Activated CD8-positive, alpha-beta memory T cell treated with anti-CD3 and anti-CD28 coated beads, Interleukin-2, amount 10 ng/mL, durations not matched to agents 7 days and 5 days (primary cell): ENCODE data around the gene PBX3. TPM values are rescaled to one million over a fixed set of nuclear protein-coding genes. Genes with fewer than 3 reads are reported as not detected.

Experiments used
- ATAC-seq: fragments of 150-1000 bp; cut with Tn5 transposase; one replicate; pipeline ENCODE4 v1.10.0; 2021; ENCODE audit warnings: moderate library complexity
- CTCF ChIA-PET: fragments of 350-600 bp; sonication (Branson Sonifier 250); formaldehyde crosslinking; loops from one replicate; lab custom pipeline; 2021; ENCODE audit warnings: antibody characterized with exemption; lab: Charles Lee
- DNase-seq: peaks from one replicate; pipeline ENCODE4 v3.0.0-alpha.2; 2020
- H3K27ac Mint-ChIP-seq: one replicate; pipeline ENCODE4 v1.8.0; 2021; ENCODE audit warnings: mild to moderate bottlenecking, mixed read lengths
- H3K27me3 Mint-ChIP-seq: one replicate; pipeline ENCODE4 v1.8.0; 2021; ENCODE audit warnings: mixed read lengths
- H3K36me3 Mint-ChIP-seq: one replicate; pipeline ENCODE4 v1.8.0; 2021; ENCODE audit warnings: mild to moderate bottlenecking, mixed read lengths
- H3K4me1 Mint-ChIP-seq: one replicate; pipeline ENCODE4 v1.8.0; 2021; ENCODE audit warnings: mixed read lengths
- H3K4me3 Mint-ChIP-seq: one replicate; pipeline ENCODE4 v1.8.0; 2021; ENCODE audit warnings: mild to moderate bottlenecking, moderate library complexity, mixed read lengths
- H3K9me3 Mint-ChIP-seq: one replicate; pipeline ENCODE4 v1.8.0; 2022; ENCODE audit warnings: low read depth, mixed read lengths
- total RNA-seq, 2 experiments: library from RNA; stranded (reverse); gene quantifications; one replicate each; pipeline ENCODE4 v1.2.3, GENCODE V29; 2021

The PBX3 gene
- total RNA-seq, 2 experiments from 2014 or later, result 20.2 to 20.7 TPM

DNA sequence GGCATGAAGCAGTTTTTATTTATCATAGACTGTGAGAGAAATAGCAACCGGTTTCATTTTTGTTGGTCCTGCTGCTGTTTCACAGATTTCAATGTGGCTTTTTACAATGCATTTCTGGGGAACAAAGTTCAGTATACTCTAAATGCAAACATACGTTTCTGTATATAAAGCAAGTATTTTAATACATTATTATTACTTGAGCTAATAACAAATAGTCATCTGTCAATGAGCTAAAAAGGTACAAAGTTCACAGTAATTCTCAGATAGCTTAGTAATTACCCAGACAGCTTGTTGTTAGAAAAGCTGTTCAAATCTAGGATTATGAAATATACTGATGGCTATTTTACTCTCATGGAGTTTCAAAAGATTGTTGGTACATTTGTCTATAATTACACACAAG is 50.8 kb downstream of the PBX3 start:
- Mint-ChIP-seq H3K4me3 (no peak overlapping the region), H3K36me3 (no peaks in the 10 kb centered on the region), H3K4me1 (no peaks in the 10 kb centered on the region)

DNA sequence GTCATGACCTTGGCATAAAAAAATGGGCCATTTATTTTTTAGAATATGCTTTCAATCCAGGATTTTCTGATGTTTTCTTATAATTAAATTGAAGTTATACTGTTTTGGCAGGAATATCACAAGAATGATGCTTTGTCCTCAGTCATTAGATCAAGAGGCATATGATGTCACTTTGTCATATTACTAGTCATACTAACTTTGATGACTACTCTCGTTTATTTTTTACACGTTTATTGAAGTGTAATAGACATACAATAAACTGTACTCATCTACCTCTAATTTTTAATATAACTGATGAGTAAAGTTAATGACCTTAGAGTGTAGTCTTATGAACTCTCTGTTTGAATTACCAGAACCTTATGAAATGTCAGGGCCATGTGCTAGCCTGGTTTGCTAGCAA is 56.4 kb downstream of the PBX3 start:
- H3K9me3 Mint-ChIP-seq, result no peaks in the 10 kb centered on the region
- H3K27me3 Mint-ChIP-seq, result no peaks in the 10 kb centered on the region
- no peak overlapping the region for H3K27ac Mint-ChIP-seq
- no peaks in the 10 kb centered on the region for H3K36me3 Mint-ChIP-seq
- DNase-seq, result no peak
- no peaks in the 10 kb centered on the region for H3K4me1 Mint-ChIP-seq
- CTCF ChIA-PET, result no interaction called here
- H3K4me3 Mint-ChIP-seq, result no peak overlapping the region
- no peak for ATAC-seq

More for the DNA sequence above, 50.8 kb downstream of the PBX3 start:
- Mint-ChIP-seq H3K9me3 (no peaks in the 10 kb centered on the region), H3K27ac (no peak overlapping the region), H3K27me3 (no peaks in the 10 kb centered on the region)
- no peak for ATAC-seq
- no peak for DNase-seq
- CTCF ChIA-PET, result no interaction called here

DNA sequence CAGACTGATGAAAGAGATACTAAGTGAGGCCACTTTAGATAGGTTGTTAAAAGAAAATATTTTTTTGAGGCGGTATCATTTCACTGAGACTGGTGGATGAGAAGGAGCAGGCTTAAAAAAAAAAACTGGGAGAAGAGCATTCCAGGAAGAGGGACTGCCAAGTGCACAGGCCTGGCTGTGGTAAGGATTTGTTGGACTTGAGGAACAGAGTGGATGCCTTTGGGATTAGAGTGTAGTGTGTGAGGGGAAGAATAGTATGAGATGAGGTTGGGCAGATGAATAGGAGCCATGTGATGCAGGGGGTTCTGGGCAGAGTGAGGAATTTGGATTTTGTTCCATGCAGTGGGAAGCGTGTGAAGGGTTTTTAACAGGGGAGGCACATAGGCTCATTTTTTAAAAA is 57.9 kb downstream of the PBX3 start:
- no peaks in the 10 kb centered on the region for H3K27me3 Mint-ChIP-seq
- H3K36me3 Mint-ChIP-seq, result no peaks in the 10 kb centered on the region
- CTCF ChIA-PET, result no interaction called here

DNA sequence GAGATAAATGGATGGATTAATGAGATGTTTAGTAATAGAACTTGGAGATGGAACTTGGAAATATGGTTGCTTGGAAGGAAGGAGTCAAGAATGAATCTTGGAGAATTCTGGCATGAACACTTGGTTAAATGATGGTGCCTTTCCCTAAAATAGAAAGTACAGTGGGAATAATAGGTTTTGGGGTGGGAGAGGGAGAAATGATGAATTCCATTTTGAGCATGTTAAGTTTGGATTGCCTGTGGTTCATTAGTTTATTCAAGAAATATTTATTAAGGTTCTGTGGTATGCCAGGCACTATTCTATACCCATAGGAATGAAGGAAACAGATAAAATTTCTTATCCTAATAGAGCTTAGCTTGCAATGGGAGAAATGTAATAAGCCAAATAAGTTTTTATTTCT is 58.4 kb downstream of the PBX3 start:
- no peaks in the 10 kb centered on the region for H3K36me3 Mint-ChIP-seq
- CTCF ChIA-PET, result no interaction called here
- no peaks in the 10 kb centered on the region for H3K4me1 Mint-ChIP-seq
- ATAC-seq (no peak), DNase-seq (no peak)
- H3K27me3 Mint-ChIP-seq, result no peaks in the 10 kb centered on the region
- no peaks in the 10 kb centered on the region for H3K9me3 Mint-ChIP-seq
- no peak overlapping the region for H3K4me3 Mint-ChIP-seq
- no peak overlapping the region for H3K27ac Mint-ChIP-seq

More for the DNA sequence above, 57.9 kb downstream of the PBX3 start:
- Mint-ChIP-seq H3K4me1 (no peaks in the 10 kb centered on the region), H3K9me3 (no peaks in the 10 kb centered on the region), H3K4me3 (no peak overlapping the region), H3K27ac (no peak overlapping the region)
- DNase-seq (no peak), ATAC-seq (no peak)

DNA sequence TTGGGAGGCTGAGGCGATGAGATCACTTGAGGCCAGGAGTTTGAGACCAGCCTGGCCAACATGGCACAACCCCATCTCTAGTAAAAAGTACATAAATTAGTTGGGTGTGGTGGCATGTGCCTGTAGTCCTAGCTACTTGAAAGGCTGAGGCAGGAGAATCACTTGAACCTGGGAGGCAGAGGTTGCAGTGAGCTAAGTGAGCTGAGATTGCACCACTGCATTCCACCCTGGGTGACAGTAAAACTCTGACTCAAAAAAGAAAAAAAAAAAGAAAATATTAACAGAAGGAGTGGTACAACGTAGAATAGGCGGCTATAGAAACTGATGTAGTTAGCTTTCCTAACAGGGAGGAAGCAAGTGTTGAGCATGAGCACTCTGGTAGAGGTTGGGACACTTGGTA is 59.9 kb downstream of the PBX3 start:
- ATAC-seq (no peak), DNase-seq (no peak)
- Mint-ChIP-seq H3K9me3 (no peaks in the 10 kb centered on the region), H3K4me3 (no peak overlapping the region), H3K27ac (no peak overlapping the region), H3K4me1 (no peaks in the 10 kb centered on the region), H3K36me3 (no peaks in the 10 kb centered on the region), H3K27me3 (no peaks in the 10 kb centered on the region)
- CTCF ChIA-PET, result no interaction called here

DNA sequence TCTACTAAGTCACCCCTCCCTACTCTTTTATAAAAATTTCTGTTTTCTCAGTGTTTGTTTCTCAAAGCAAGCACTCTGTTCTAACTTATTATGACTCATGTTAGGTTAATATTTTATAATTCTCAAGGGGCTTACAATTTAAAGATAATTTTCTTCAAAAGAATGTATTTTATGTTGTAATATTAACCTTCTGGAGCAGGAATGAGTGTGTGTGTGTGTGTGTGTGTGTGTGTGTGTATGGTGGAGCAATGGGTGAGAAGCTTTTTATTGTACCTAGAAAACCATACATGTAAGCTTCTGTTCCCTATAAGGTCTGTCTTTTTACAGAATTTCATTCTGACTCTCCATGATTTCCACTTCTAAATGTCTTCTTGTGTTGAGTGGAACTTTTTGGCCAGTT is 63.0 kb downstream of the PBX3 start:
- H3K36me3 Mint-ChIP-seq, result no peaks in the 10 kb centered on the region
- CTCF ChIA-PET, result no interaction called here
- H3K9me3 Mint-ChIP-seq, result no peaks in the 10 kb centered on the region
- ATAC-seq (no peak), DNase-seq (no peak)
- H3K4me3 Mint-ChIP-seq, result no peak overlapping the region
- no peaks in the 10 kb centered on the region for H3K27me3 Mint-ChIP-seq
- no peak overlapping the region for H3K27ac Mint-ChIP-seq
- H3K4me1 Mint-ChIP-seq, result no peaks in the 10 kb centered on the region

DNA sequence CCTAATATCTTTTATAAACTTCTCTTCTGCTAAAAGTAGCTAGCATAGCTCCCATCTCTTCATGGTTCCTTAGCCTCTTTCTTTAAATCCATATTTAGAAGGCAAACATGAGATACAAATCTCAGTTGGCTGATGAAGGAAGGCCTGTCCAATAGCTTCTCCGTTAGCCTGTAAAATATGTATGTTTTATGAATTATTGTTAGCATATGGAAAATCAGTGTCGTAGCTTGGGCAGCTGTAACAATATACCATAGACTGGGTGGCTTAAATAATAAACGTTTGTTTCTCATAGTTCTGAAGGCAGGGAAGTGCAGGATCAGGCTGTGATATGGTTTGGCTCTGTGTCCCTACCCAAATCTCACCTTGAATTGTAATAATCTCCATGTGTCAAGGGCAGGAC is 63.8 kb downstream of the PBX3 start:
- no peaks in the 10 kb centered on the region for H3K27me3 Mint-ChIP-seq
- H3K9me3 Mint-ChIP-seq, result no peaks in the 10 kb centered on the region
- no peak for DNase-seq
- ATAC-seq, result no peak
- no peak overlapping the region for H3K27ac Mint-ChIP-seq
- H3K36me3 Mint-ChIP-seq, result no peaks in the 10 kb centered on the region
- H3K4me1 Mint-ChIP-seq, result no peaks in the 10 kb centered on the region
- no peak overlapping the region for H3K4me3 Mint-ChIP-seq
- CTCF ChIA-PET, result no interaction called here

DNA sequence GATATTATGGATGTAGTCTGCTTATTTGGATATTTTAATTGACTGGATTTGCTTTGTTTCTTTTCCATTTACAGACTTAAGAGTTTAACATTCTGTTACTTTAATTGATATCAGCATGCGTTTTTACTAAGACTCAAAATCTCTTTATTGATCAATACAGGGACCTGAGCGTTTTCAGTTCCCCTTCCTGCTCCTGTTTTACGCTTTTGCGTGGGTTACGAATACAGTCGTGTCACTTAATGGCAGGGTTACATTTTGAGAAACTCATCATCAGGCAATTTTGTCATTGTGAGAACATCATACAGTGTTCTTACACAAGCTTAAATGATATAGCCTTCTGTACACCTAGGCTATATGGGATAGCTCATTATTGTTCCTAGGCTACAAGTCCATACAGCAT is 65.2 kb downstream of the PBX3 start:
- DNase-seq (no peak), ATAC-seq (no peak)
- no peak overlapping the region for H3K27ac Mint-ChIP-seq
- no peaks in the 10 kb centered on the region for H3K4me1 Mint-ChIP-seq
- no peak overlapping the region for H3K4me3 Mint-ChIP-seq
- CTCF ChIA-PET, result interaction anchor here (0.6 kb wide), 1 partner anchor 518 kb away, joined by 3 read pairs; no protein-coding TSS in a partner anchor
- H3K36me3 Mint-ChIP-seq, result no peaks in the 10 kb centered on the region
- no peaks in the 10 kb centered on the region for H3K9me3 Mint-ChIP-seq
- H3K27me3 Mint-ChIP-seq, result no peaks in the 10 kb centered on the region

DNA sequence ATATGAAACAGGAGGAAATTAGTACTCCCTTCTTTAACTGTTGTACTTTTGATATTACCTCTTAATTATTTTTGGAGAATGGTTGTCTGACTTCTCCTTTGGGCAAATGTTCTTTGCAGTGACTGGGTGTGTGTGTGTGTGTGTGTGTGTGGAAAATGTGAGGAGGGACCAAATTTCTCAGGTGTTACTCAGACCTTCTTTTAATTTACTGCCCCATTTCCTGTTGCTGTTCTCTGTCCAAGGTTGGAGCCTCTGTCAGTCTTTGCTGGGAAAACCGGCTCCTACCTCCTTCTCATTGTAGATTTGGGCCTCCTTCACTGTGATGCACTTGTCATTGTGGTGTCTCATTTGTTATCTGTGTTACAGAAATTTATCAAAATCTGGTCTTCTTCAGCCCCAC is 68.4 kb downstream of the PBX3 start:
- H3K36me3 Mint-ChIP-seq, result no peaks in the 10 kb centered on the region
- no peaks in the 10 kb centered on the region for H3K9me3 Mint-ChIP-seq
- DNase-seq (no peak), ATAC-seq (no peak)
- H3K4me3 Mint-ChIP-seq, result no peak overlapping the region
- H3K27me3 Mint-ChIP-seq, result no peaks in the 10 kb centered on the region
- CTCF ChIA-PET, result no interaction called here
- H3K4me1 Mint-ChIP-seq, result no peaks in the 10 kb centered on the region
- H3K27ac Mint-ChIP-seq, result no peak overlapping the region

DNA sequence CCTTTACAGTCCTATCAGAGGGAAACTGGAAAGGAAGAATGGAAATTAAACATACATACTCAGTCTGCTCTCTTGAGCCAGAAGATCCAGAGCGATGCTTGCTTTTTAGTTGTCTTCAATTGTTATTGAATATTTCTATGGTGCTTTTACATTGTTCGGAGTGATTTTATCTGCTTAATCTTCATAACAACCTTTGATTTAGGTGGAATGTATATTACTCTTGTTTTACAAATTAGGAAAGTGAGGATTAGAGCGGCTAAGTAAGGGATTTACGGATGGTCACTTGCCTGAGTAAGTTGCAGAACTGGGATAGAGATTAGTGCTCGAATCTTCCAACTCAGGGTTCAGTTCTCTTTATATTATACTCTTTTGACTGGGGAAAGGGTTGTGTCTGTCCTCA is 69.1 kb downstream of the PBX3 start:
- Mint-ChIP-seq H3K36me3 (no peaks in the 10 kb centered on the region), H3K9me3 (no peaks in the 10 kb centered on the region), H3K27ac (no peak overlapping the region), H3K4me3 (no peak overlapping the region), H3K27me3 (no peaks in the 10 kb centered on the region), H3K4me1 (no peaks in the 10 kb centered on the region)
- CTCF ChIA-PET, result no interaction called here
- ATAC-seq (no peak), DNase-seq (no peak)

DNA sequence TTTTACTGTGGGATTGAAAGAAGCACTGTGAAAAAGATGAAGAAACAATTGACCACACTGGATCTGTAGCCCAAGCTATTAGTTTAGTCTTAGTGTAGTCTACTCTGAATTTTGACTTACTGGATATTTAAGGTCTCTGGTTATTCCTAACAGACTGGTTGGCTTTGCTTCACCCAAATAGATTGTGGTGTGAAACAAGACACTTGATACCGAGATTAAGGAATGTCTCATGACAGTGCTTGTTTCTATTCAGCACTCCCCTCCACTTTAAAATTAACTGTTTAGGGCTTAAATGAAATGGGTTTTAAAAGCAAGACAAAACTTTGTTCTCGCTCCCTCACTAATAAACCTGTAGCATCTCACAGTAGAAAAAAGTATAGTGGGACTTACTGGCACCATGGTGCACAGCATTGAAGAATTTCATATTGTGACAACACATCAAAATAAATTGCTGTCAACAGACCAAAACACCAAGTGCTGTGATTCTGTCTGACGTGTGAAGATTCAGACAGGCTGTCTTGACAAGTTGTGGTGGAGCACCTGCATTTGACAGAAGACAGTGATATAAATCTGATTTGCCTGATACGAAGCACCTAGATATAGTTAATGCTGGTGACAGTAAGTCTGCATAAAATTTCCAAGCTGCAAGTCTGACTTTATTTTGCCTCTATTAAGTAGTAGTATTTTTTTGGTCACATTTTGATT is 73.1 kb downstream of the PBX3 start:
- no peaks in the 10 kb centered on the region for H3K36me3 Mint-ChIP-seq
- no peaks in the 10 kb centered on the region for H3K9me3 Mint-ChIP-seq
- H3K27ac Mint-ChIP-seq, result no peak overlapping the region
- CTCF ChIA-PET, result interaction anchor here (1.1 kb wide), 1 partner anchor 10 kb away, joined by 4 read pairs; no protein-coding TSS in a partner anchor
- peaks cover 14% of the 10 kb centered on the region for H3K4me1 Mint-ChIP-seq
- H3K27me3 Mint-ChIP-seq, result no peaks in the 10 kb centered on the region
- DNase-seq (no peak), ATAC-seq (no peak)
- H3K4me3 Mint-ChIP-seq, result no peak overlapping the region

DNA sequence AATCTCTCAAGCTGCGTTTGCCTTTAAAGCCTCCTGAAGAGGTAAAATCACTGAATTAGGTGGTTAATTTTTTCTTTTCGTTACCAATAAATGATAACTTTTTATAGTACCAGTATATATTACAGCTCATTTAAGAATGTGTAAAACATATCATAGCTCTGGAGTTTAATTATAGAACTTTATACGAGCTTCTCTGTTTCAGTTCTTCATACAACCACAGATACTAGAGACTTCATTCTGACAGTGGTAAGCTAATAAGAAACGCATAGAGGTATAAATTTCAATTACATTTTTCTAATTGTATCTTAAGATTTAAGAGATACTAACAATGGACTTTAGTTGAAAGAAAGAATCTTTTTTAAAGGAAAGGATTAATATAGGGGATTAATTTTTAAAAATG is 73.9 kb downstream of the PBX3 start:
- CTCF ChIA-PET, result no interaction called here
- ATAC-seq, result no peak
- H3K9me3 Mint-ChIP-seq, result no peaks in the 10 kb centered on the region

DNA sequence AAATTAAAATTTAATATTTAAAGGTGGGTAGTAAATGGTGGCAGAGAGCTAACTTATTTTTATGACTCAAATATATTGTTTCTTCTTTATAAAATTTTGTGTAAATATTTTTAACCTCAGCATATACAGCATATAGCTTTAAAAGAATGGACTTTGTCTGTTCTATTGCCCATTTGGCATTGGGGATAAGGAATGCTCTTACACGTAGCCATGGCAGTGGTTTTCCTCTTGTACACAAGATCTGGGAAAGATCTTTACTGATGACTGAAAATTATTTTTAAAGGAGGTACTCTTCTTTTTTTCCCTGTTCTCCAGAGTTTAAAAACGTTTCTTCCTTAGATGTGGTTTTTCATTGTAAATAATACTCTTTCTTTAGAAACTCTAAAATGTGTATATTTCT is 75.0 kb downstream of the PBX3 start:
- peaks cover 16% of the 10 kb centered on the region for H3K4me1 Mint-ChIP-seq
- H3K9me3 Mint-ChIP-seq, result no peaks in the 10 kb centered on the region
- CTCF ChIA-PET, result no interaction called here
- DNase-seq (no peak), ATAC-seq (no peak)
- peaks cover 2% of the 10 kb centered on the region for H3K36me3 Mint-ChIP-seq
- no peaks in the 10 kb centered on the region for H3K27me3 Mint-ChIP-seq
- H3K27ac Mint-ChIP-seq, result no peak overlapping the region
- H3K4me3 Mint-ChIP-seq, result no peak overlapping the region

More for the DNA sequence above, 73.9 kb downstream of the PBX3 start:
- DNase-seq, result no peak
- Mint-ChIP-seq H3K36me3 (peaks cover 2% of the 10 kb centered on the region), H3K27me3 (no peaks in the 10 kb centered on the region), H3K27ac (no peak overlapping the region), H3K4me3 (no peak overlapping the region), H3K4me1 (peaks cover 16% of the 10 kb centered on the region)

DNA sequence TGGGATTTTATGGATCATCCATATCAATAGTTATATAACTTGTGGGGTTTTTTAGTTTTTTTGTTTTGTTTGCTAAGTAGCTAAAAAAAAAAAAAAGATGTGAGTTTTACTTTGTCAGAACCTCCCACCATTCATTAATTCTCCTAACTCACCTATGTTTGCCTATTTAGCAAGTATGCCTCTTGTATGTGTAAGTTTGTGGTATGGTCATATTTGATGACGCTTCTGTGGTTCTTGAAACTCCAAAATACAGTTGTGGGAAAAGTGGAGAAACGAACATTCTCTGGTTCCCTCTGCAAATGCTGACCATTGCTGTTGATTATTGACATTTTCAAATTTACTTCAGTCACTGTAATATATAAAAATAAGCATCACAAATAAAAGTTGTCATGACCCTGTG is 75.7 kb downstream of the PBX3 start:
- CTCF ChIA-PET, result no interaction called here
- H3K4me3 Mint-ChIP-seq, result no peak overlapping the region

More for the DNA sequence above, 75.7 kb downstream of the PBX3 start:
- DNase-seq, result no peak
- no peak overlapping the region for H3K27ac Mint-ChIP-seq
- H3K27me3 Mint-ChIP-seq, result no peaks in the 10 kb centered on the region
- peaks cover 16% of the 10 kb centered on the region for H3K4me1 Mint-ChIP-seq
- peaks cover 2% of the 10 kb centered on the region for H3K36me3 Mint-ChIP-seq
- no peak for ATAC-seq
- no peaks in the 10 kb centered on the region for H3K9me3 Mint-ChIP-seq
